ENCODE data around the gene PDLIM5. TPM values are rescaled to one million over a fixed set of nuclear protein-coding genes. Genes with fewer than 3 reads are reported as not detected.

Gene PDLIM5
- total and polyA plus RNA-seq, 9 donors, result 154 to 282 (median 221) TPM

DNA sequence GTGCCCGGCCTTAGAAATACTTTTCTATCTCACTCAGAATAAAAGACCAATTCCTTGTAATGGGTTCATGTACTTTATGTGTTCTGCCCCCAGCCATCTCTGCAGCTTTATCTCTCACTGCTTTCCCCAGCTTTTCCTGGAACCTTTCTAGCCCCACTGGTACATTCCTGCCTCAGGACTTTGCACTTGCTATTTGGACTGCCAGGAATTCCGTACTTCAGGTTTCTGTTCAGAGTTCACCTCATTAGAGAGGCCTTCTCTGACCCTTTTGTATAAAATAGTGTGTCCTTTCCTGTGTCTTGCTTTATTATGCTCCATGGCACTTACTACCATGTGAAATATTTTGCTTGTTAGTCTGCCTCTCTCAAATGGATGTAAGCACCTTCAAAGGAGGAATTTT is 112.5 kb downstream of the PDLIM5 start:
- Histone ChIP-seq H3K4me3 (ENCODE audit: low read length) (no peak overlapping the region), H3K27me3 (ENCODE audit: control insufficient read depth, insufficient read depth, low read length) (no peaks in the 10 kb centered on the region), H3K4me1 (ENCODE audit: control insufficient read depth, insufficient read depth, low read length) (no peaks in the 10 kb centered on the region), H3K27ac (ENCODE audit: low read length) (no peak overlapping the region), H3K9me3 (replicated peaks; ENCODE audit: control insufficient read depth, low read depth, low read length) (no peaks in the 10 kb centered on the region), H3K36me3 (ENCODE audit: control insufficient read depth, insufficient read depth, low read length) (no peaks in the 10 kb centered on the region)
- DNase-seq, result no peak
- no CpG with 5 or more reads among the region's 2 CpGs for WGBS (ENCODE audit: insufficient coverage)

DNA sequence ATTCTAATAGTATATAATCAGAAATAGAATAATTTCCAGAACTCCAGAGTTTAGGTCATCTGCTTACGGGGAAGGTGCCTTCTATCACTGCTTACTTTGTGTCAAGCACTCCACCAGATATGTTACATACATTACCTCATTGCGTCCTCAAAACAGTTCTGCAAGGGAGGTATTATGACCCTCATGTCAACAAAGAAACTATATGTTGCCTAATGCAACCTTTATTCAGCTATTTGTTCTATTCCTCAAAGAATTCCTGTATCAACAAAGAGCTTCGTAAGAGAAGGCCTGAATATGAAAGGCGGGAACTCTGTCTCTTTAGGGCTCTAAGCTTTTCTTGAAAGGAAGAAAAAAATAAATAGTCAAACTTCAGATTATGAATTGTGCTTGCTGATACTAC is 114.7 kb downstream of the PDLIM5 start:
- H3K27ac ChIP-seq (ENCODE audit: low read length), result no peak overlapping the region
- no peaks in the 10 kb centered on the region for H3K4me1 ChIP-seq (ENCODE audit: control insufficient read depth, insufficient read depth, low read length)

GRCh38 chr4:94567811-94568210 is 116.1 kb downstream of the PDLIM5 start:
- no peak overlapping the region for H3K27ac ChIP-seq (ENCODE audit: low read length)
- no peaks in the 10 kb centered on the region for H3K4me1 ChIP-seq (ENCODE audit: control insufficient read depth, insufficient read depth, low read length)
- WGBS (ENCODE audit: insufficient coverage), result no CpG with 5 or more reads among the region's 5 CpGs
- no peak overlapping the region for H3K4me3 ChIP-seq (ENCODE audit: low read length)
- H3K27me3 ChIP-seq (ENCODE audit: control insufficient read depth, insufficient read depth, low read length), result no peaks in the 10 kb centered on the region
- H3K9me3 ChIP-seq (replicated peaks; ENCODE audit: control insufficient read depth, low read depth, low read length), result no peaks in the 10 kb centered on the region
- no peaks in the 10 kb centered on the region for H3K36me3 ChIP-seq (ENCODE audit: control insufficient read depth, insufficient read depth, low read length)
- DNase-seq, result no peak

More for the DNA sequence above, 114.7 kb downstream of the PDLIM5 start:
- DNase-seq, result no peak
- no CpG with 5 or more reads among the region's 4 CpGs for whole genome bisulfite sequencing (ENCODE audit: insufficient coverage)
- Histone ChIP-seq H3K9me3 (replicated peaks; ENCODE audit: control insufficient read depth, low read depth, low read length) (no peaks in the 10 kb centered on the region), H3K4me3 (ENCODE audit: low read length) (no peak overlapping the region), H3K27me3 (ENCODE audit: control insufficient read depth, insufficient read depth, low read length) (no peaks in the 10 kb centered on the region), H3K36me3 (ENCODE audit: control insufficient read depth, insufficient read depth, low read length) (no peaks in the 10 kb centered on the region)

GRCh38 chr4:94570558-94570957 is 118.8 kb downstream of the PDLIM5 start:
- H3K36me3 ChIP-seq (ENCODE audit: control insufficient read depth, insufficient read depth, low read length), result peaks cover 1% of the 10 kb centered on the region
- WGBS (ENCODE audit: insufficient coverage), result no CpG with 5 or more reads among the region's 1 CpG

DNA sequence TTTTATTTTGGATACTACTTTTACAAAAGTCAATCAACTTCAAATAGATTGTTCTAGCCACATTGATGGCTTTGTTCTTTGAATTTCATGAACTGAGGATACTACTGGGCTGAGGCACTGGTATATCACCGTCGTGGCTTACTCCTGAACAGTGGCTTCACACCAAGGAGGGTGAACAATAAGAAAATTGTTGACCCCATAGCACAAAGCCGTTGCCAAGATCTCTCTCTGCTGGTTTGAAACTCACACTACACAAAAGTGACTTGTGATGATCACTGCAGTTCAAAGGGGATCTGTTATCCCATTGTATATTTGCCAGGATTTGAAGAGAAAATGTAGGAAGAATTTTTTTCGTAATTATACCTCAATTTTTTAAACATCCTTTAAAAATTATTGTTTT is 119.6 kb downstream of the PDLIM5 start:
- Histone ChIP-seq H3K9me3 (replicated peaks; ENCODE audit: control insufficient read depth, low read depth, low read length) (no peaks in the 10 kb centered on the region), H3K27ac (ENCODE audit: low read length) (no peak overlapping the region), H3K36me3 (ENCODE audit: control insufficient read depth, insufficient read depth, low read length) (peaks cover 4% of the 10 kb centered on the region), H3K4me3 (ENCODE audit: low read length) (no peak overlapping the region), H3K4me1 (ENCODE audit: control insufficient read depth, insufficient read depth, low read length) (no peaks in the 10 kb centered on the region), H3K27me3 (ENCODE audit: control insufficient read depth, insufficient read depth, low read length) (no peaks in the 10 kb centered on the region)
- no peak for DNase-seq
- no CpG with 5 or more reads among the region's 4 CpGs for WGBS (ENCODE audit: insufficient coverage)

More at GRCh38 chr4:94570558-94570957, 118.8 kb downstream of the PDLIM5 start:
- Histone ChIP-seq H3K27ac (ENCODE audit: low read length) (no peak overlapping the region), H3K4me3 (ENCODE audit: low read length) (no peak overlapping the region), H3K27me3 (ENCODE audit: control insufficient read depth, insufficient read depth, low read length) (no peaks in the 10 kb centered on the region), H3K4me1 (ENCODE audit: control insufficient read depth, insufficient read depth, low read length) (no peaks in the 10 kb centered on the region), H3K9me3 (replicated peaks; ENCODE audit: control insufficient read depth, low read depth, low read length) (no peaks in the 10 kb centered on the region)
- no peak for DNase-seq

GRCh38 chr4:94571715-94572114 is 120.0 kb downstream of the PDLIM5 start:
- WGBS (ENCODE audit: insufficient coverage), result no CpG with 5 or more reads among the region's 2 CpGs
- Histone ChIP-seq H3K4me1 (ENCODE audit: control insufficient read depth, insufficient read depth, low read length) (no peaks in the 10 kb centered on the region), H3K4me3 (ENCODE audit: low read length) (no peak overlapping the region), H3K9me3 (replicated peaks; ENCODE audit: control insufficient read depth, low read depth, low read length) (no peaks in the 10 kb centered on the region), H3K27me3 (ENCODE audit: control insufficient read depth, insufficient read depth, low read length) (no peaks in the 10 kb centered on the region), H3K36me3 (ENCODE audit: control insufficient read depth, insufficient read depth, low read length) (peaks cover 4% of the 10 kb centered on the region), H3K27ac (ENCODE audit: low read length) (no peak overlapping the region)
- no peak for DNase-seq

DNA sequence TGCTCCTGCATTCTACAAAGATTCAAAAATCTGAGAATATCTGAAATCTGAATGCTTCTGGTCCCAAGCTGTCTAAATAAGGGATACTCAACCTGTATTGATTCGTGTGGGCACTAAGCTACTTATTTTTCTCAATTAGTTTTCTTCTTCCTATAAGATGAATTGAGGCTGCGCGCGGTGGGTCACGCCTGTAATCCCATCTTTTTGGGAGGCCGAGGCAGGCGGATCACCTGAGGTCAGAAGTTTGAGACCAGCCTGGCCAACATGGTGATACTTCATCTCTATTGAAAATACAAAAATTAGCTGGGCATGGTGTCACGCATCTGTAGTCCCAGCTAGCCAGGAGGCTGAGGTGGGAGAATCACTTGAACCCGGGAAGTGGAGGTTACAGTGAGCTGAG is 122.3 kb downstream of the PDLIM5 start:
- no peak overlapping the region for H3K27ac ChIP-seq (ENCODE audit: low read length)
- DNase-seq, result no peak
- H3K27me3 ChIP-seq (ENCODE audit: control insufficient read depth, insufficient read depth, low read length), result no peaks in the 10 kb centered on the region
- no CpG with 5 or more reads among the region's 9 CpGs for WGBS (ENCODE audit: insufficient coverage)
- no peaks in the 10 kb centered on the region for H3K9me3 ChIP-seq (replicated peaks; ENCODE audit: control insufficient read depth, low read depth, low read length)
- peaks cover 4% of the 10 kb centered on the region for H3K36me3 ChIP-seq (ENCODE audit: control insufficient read depth, insufficient read depth, low read length)
- no peak overlapping the region for H3K4me3 ChIP-seq (ENCODE audit: low read length)
- no peaks in the 10 kb centered on the region for H3K4me1 ChIP-seq (ENCODE audit: control insufficient read depth, insufficient read depth, low read length)

DNA sequence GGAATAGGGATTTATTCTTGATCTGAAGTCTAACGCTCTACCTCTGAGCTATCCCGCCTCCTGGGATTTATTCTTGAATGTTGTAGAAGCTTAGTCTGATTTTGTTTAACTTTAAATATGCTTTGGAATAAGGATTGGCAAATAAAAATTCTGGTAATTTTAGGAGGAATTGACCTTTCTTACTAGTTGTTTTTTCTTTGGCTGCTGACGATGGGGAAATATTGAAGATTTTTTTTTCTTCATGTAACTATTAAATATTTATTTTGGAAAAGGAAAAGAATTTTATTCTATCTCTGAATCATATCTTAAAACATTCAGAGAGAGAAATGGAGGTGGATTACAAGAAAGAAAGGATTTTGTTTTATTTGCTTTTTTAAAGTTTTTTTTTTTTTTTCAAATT is 122.9 kb downstream of the PDLIM5 start:
- Histone ChIP-seq H3K27ac (ENCODE audit: low read length) (no peak overlapping the region), H3K36me3 (ENCODE audit: control insufficient read depth, insufficient read depth, low read length) (peaks cover 4% of the 10 kb centered on the region), H3K4me1 (ENCODE audit: control insufficient read depth, insufficient read depth, low read length) (no peaks in the 10 kb centered on the region), H3K9me3 (replicated peaks; ENCODE audit: control insufficient read depth, low read depth, low read length) (no peaks in the 10 kb centered on the region), H3K4me3 (ENCODE audit: low read length) (no peak overlapping the region), H3K27me3 (ENCODE audit: control insufficient read depth, insufficient read depth, low read length) (no peaks in the 10 kb centered on the region)
- 85% methylated on average over 2 of the region's 3 CpGs for WGBS (ENCODE audit: insufficient coverage)
- no peak for DNase-seq

DNA sequence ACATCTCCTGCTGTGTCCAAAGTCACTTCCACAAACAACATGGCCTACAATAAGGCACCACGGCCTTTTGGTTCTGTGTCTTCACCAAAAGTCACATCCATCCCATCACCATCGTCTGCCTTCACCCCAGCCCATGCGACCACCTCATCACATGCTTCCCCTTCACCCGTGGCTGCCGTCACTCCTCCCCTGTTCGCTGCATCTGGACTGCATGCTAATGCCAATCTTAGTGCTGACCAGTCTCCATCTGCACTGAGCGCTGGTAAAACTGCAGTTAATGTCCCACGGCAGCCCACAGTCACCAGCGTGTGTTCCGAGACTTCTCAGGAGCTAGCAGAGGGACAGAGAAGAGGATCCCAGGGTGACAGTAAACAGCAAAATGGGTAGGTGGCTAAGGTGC is 123.9 kb downstream of the PDLIM5 start:
- Histone ChIP-seq H3K4me3 (ENCODE audit: low read length) (no peak overlapping the region), H3K9me3 (replicated peaks; ENCODE audit: control insufficient read depth, low read depth, low read length) (no peaks in the 10 kb centered on the region), H3K27ac (ENCODE audit: low read length) (no peak overlapping the region), H3K4me1 (ENCODE audit: control insufficient read depth, insufficient read depth, low read length) (no peaks in the 10 kb centered on the region), H3K27me3 (ENCODE audit: control insufficient read depth, insufficient read depth, low read length) (no peaks in the 10 kb centered on the region), H3K36me3 (ENCODE audit: control insufficient read depth, insufficient read depth, low read length) (peaks cover 4% of the 10 kb centered on the region)
- WGBS (ENCODE audit: insufficient coverage), result 85% methylated on average over 10 of the region's 10 CpGs
- no peak for DNase-seq

DNA sequence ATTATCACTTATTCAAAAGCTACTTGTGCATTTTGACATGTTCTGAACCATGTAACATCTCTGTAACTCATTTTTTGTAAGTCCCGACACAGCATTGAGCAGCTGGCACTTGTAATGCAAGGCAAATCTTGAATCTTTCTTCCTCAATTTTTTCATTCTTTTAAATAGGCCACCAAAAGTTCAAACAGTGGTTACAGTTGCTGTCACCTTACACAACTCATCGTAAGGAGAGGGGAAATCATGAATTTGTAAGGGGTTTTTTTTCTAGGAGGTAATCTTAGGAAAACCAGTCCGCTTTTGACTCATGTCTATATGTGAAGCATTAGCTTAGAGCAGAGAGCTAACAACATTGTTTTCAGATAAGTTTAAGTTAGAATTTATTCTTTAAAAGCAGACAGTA is 124.5 kb downstream of the PDLIM5 start:
- Histone ChIP-seq H3K27me3 (ENCODE audit: control insufficient read depth, insufficient read depth, low read length) (no peaks in the 10 kb centered on the region), H3K9me3 (replicated peaks; ENCODE audit: control insufficient read depth, low read depth, low read length) (no peaks in the 10 kb centered on the region), H3K27ac (ENCODE audit: low read length) (no peak overlapping the region), H3K4me1 (ENCODE audit: control insufficient read depth, insufficient read depth, low read length) (no peaks in the 10 kb centered on the region), H3K4me3 (ENCODE audit: low read length) (no peak overlapping the region), H3K36me3 (ENCODE audit: control insufficient read depth, insufficient read depth, low read length) (peaks cover 4% of the 10 kb centered on the region)
- WGBS (ENCODE audit: insufficient coverage), result 100% methylated on average over 1 of the region's 3 CpGs
- DNase-seq, result no peak

- Histone ChIP-seq H3K4me3 (ENCODE audit: low read length) (no peak overlapping the region), H3K9me3 (replicated peaks; ENCODE audit: control insufficient read depth, low read depth, low read length) (no peaks in the 10 kb centered on the region), H3K27me3 (ENCODE audit: control insufficient read depth, insufficient read depth, low read length) (no peaks in the 10 kb centered on the region), H3K36me3 (ENCODE audit: control insufficient read depth, insufficient read depth, low read length) (peaks cover 4% of the 10 kb centered on the region), H3K27ac (ENCODE audit: low read length) (no peak overlapping the region), H3K4me1 (ENCODE audit: control insufficient read depth, insufficient read depth, low read length) (no peaks in the 10 kb centered on the region)
- WGBS (ENCODE audit: insufficient coverage), result no CpG with 5 or more reads among the region's 1 CpG
- peak; percentile 73 for DNase-seq
Observed at GRCh38 chr4:94577136-94577535, 125.4 kb downstream of the PDLIM5 start.

All from muscle of leg (tissue), 11 donors.